A673 (cell line): Measurements from ENCODE around the gene OR4D9. TPM values are rescaled to one million over a fixed set of nuclear protein-coding genes. Genes with fewer than 3 reads are reported as not detected.
A peak's percentile ranks its signal among the peaks of the same experiment; 100 is the strongest.

ENCODE experiments used
- BruUV-seq: library from RNA; stranded (reverse); fragments of 400-500 nt; replicated peaks from 2 replicates; lab custom pipeline; 2021; lab: Mats Ljungman, UMichigan
- CTCF ChIA-PET: fragments of 300-600 bp; sonication (Branson Sonifier 250); formaldehyde crosslinking; loops from one replicate; lab custom pipeline; 2022; ENCODE audit warnings: antibody characterized with exemption; lab: Charles Lee
- POLR2A ChIA-PET: fragments of 300-600 bp; sonication (Branson Sonifier 250); formaldehyde crosslinking; loops from one replicate; lab custom pipeline; 2022; ENCODE audit warnings: antibody characterized with exemption; ENCODE audit not compliant: low non-redundant PET; lab: Charles Lee
- DNase-seq: peaks from one replicate; pipeline ENCODE4 v3.0.0-alpha.2; 2015; ENCODE audit warnings: low spot score
- H3K27ac ChIP-seq: fragments of 200-600 bp; sonication (generic); 2 replicates; pipeline ENCODE4 v1.5.1; 2016; ENCODE audit warnings: mixed run types, low read depth, mild to moderate bottlenecking, mixed read lengths, antibody characterized with exemption, low read length; ENCODE audit not compliant: poor library complexity, severe bottlenecking
- H3K27me3 ChIP-seq: fragments of 200-600 bp; sonication (generic); replicated peaks from 2 replicates; pipeline ENCODE4 v1.6.1; 2017; ENCODE audit warnings: mixed run types, low read depth, mild to moderate bottlenecking, mixed read lengths, antibody characterized with exemption, low read length; ENCODE audit not compliant: insufficient read depth, poor library complexity
- H3K36me3 ChIP-seq: fragments of 200-600 bp; sonication (generic); 2 replicates; pipeline ENCODE4 v1.6.1; 2016; ENCODE audit warnings: mixed run types, mild to moderate bottlenecking, mixed read lengths, antibody characterized with exemption, low read length; ENCODE audit not compliant: insufficient read depth, poor library complexity, severe bottlenecking
- H3K4me1 ChIP-seq: fragments of 200-600 bp; sonication (generic); 2 replicates; pipeline ENCODE4 v1.6.1; 2017; ENCODE audit warnings: mixed run types, mild to moderate bottlenecking, mixed read lengths, antibody characterized with exemption, low read length; ENCODE audit not compliant: insufficient read depth, poor library complexity, severe bottlenecking
- H3K4me3 ChIP-seq: fragments of 200-600 bp; sonication (generic); 2 replicates; pipeline ENCODE4 v1.5.1; 2016; ENCODE audit warnings: low read depth, mixed run types, mild to moderate bottlenecking, mixed read lengths, low read length; ENCODE audit not compliant: poor library complexity, severe bottlenecking
- H3K9me3 ChIP-seq: fragments of 200-600 bp; sonication (generic); 2 replicates; pipeline ENCODE4 v1.6.1; 2016; ENCODE audit warnings: mixed run types, low read depth, mild to moderate bottlenecking, mixed read lengths, antibody characterized with exemption, low read length; ENCODE audit not compliant: poor library complexity, severe bottlenecking
- CTCF ChIP-seq: fragments of 300-800, 200-600 bp; sonication (generic); conservative IDR thresholded peaks from 2 replicates; pipeline ENCODE4 v1.5.1; 2017; ENCODE audit warnings: low read depth, mild to moderate bottlenecking, antibody characterized with exemption, low read length, moderate library complexity, mixed read lengths
- EZH2 ChIP-seq: fragments of 200-600 bp; sonication (generic); IDR thresholded peaks from 2 replicates; pipeline ENCODE4 v1.6.1; 2017; ENCODE audit warnings: borderline replicate concordance, low read depth, mild to moderate bottlenecking, mixed read lengths, antibody characterized with exemption, low read length; ENCODE audit not compliant: poor library complexity, severe bottlenecking
- intact Hi-C: fragments of 100-400 bp; cut with micrococcal nuclease; formaldehyde crosslinking; loops from one replicate; pipeline ENCODE4 v1.10.0; 2022; ENCODE audit not compliant: unreplicated experiment
- total RNA-seq: library from RNA; stranded (reverse); gene quantifications from 2 replicates; pipeline ENCODE4 v1.2.3, GENCODE V29; 2021

Gene OR4D9
- total RNA-seq, 1 experiment from 2014 or later = not detected

- Histone ChIP-seq H3K27me3 (no peaks in the 10 kb centered on the region), H3K27ac (peak overlapping the region; percentile 91), H3K36me3 (no peaks in the 10 kb centered on the region), H3K4me3 (peak overlapping the region; percentile 60), H3K9me3 (no peaks in the 10 kb centered on the region), H3K4me1 (peaks cover 15% of the 10 kb centered on the region)
- POLR2A ChIA-PET = no interaction called here
- DNase-seq = peak; percentile 99
- TF ChIP-seq EZH2 (no peak), CTCF (peak; percentile 59)
- intact Hi-C loops = loop anchor here (1.0 to 10.0 kb wide), 5 partner anchors 10 to 356 kb away; partner anchors contain the start of genes OSBP and PATL1
- no TSS peak for BruUV-seq
- CTCF ChIA-PET = interaction anchor here (0.6 kb wide), 1 partner anchor 365 kb away, joined by 19 read pairs; no protein-coding TSS in a partner anchor
Measured at GRCh38 chr11:59550368-59550841, 39.1 kb downstream of the OR4D9 start.

- H3K9me3 ChIP-seq = no peaks in the 10 kb centered on the region
- H3K27me3 ChIP-seq = no peaks in the 10 kb centered on the region
- CTCF ChIA-PET = no interaction called here
- no peaks in the 10 kb centered on the region for H3K36me3 ChIP-seq
- H3K27ac ChIP-seq = peak overlapping the region; percentile 91
- POLR2A ChIA-PET = interaction anchor here (0.6 kb wide), 1 partner anchor 1014 kb away, joined by 3 read pairs; no protein-coding TSS in a partner anchor
- intact Hi-C loops = loop anchor here (1.0 to 10.0 kb wide), 5 partner anchors 9 to 356 kb away; partner anchors contain the start of genes OSBP and PATL1
- DNase-seq = peak; percentile 99
- TF ChIP-seq CTCF (no peak), EZH2 (no peak)
- peak overlapping the region; percentile 60 for H3K4me3 ChIP-seq
- H3K4me1 ChIP-seq = peaks cover 19% of the 10 kb centered on the region
- BruUV-seq = no TSS peak
Measured at GRCh38 chr11:59550842-59551658, 39.7 kb downstream of the OR4D9 start.

- POLR2A ChIA-PET = interaction anchor here (0.7 kb wide), 1 partner anchor 128 kb away, joined by 3 read pairs; no protein-coding TSS in a partner anchor
- CTCF ChIA-PET = no interaction called here
- TF ChIP-seq EZH2 (no peak), CTCF (no peak)
- BruUV-seq = no TSS peak
- H3K9me3 ChIP-seq = no peaks in the 10 kb centered on the region
- H3K27ac ChIP-seq = peak overlapping the region; percentile 91
- H3K36me3 ChIP-seq = no peaks in the 10 kb centered on the region
- intact Hi-C loops = loop anchor here (2.0 to 10.0 kb wide), 3 partner anchors 65 to 357 kb away; partner anchors contain the start of genes OSBP and PATL1
- peaks cover 20% of the 10 kb centered on the region for H3K4me1 ChIP-seq
- peak; percentile 92 for DNase-seq
- no peaks in the 10 kb centered on the region for H3K27me3 ChIP-seq
- peak overlapping the region; percentile 60 for H3K4me3 ChIP-seq
Measured at GRCh38 chr11:59551659-59552521, 40.6 kb downstream of the OR4D9 start.
